Astrocyte of the cerebellum (primary cell): ENCODE results near the gene SS18L1.

ENCODE experiments used
- DNase-seq: peaks from one replicate; pipeline ENCODE4 v3.0.0-alpha.2; 2011; ENCODE audit warnings: low read depth
- H3K4me3 ChIP-seq: 2 replicates; pipeline ENCODE4 v1.5.1; 2011; ENCODE audit warnings: mild to moderate bottlenecking, low read depth, low read length, moderate library complexity
- in situ Hi-C: cut with HindIII; loops from 2 replicates; pipeline ENCODE4 v1.10.0; 2017; ENCODE audit warnings: low sequenced_read_pairs
- TF ChIP-seq, protein P1 (sequence below): IDR thresholded peaks from 2 replicates; pipeline ENCODE4 v1.5.1; 2012; ENCODE audit warnings: low read length, low read depth, moderate library complexity, mild to moderate bottlenecking; ENCODE audit errors: missing control alignments

SS18L1 gene

DNA sequence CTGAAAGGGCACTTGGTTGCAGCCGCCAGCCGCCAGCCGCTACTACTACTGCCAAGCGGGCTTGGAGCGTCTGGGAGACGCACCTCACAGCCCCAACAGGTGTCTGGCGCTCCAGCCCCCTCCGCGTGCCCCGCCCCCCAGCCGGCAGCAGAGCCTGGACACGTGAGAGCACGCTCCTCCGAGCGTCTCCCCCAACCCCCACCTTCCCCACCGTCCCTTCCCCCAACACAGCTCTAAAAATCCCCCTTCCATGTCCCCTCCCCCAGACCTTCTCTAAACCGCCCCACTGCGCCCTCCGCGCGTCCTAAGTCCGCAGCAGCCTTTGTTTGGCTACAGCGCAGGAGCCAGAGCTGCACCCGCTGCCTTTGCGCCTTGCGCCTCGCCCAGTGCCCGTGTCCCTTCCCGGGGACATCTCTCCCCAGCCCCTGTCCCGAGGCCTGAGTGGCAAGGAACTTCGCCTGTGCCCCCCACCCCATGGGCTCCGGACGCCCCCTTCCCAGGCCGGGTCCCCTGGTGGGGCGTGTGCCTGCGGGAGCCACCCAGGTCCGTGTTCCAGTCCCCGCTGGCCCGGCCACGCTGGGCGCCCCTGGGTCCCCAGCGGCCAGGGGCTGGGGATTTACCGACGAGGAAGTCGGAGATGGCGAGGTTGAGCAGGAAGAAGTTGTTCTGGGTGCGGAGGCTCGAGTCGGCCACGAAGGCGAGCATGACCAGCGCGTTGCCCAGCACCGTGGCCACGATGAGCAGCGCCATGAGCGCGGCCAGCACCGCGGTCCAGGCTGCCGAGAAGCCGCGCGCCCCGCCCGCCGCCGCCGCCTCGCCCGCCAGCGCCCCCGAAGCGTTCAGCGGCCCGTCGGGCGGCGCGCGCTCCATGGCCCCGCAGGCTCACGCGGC, 75.8 kb downstream of the SS18L1 start:
- in situ Hi-C loops, result no loop called here
- DNase-seq, result no peak

DNA sequence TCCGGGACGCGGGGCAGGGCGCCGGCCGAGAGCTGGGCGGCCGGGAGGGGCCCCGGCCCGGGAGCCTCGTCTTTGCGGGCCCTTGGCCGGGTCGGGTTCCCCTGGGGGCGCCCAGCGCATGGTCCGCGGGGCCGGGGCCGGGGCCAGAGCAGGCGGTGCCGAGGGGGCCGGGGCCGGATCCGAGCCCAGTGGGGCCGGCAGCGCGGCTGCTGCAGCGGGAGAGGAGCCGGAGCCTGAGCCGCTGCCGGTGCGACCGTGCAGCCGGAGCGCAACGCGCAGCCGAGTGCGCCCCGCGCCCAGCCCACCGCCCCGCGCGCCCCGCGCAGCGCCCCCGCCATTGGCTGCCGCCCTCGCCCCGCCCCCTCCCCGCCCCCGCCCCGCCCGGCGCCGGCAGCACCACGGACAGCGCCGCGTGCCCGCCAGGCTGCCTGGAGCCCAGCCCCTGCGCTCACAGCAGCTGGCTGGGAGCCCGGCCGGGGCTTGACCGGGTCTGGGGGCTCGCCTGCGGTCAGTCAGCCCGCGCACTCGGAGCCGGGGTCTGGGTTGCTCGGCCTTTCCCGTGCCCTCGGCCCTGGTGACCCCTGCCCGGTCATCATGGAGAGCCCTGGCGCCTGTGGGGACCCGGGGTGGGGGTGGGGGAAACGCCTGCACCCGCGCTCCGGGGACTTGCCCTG, 76.6 kb downstream of the SS18L1 start, which contains the start of gene HRH3:
Gene HRH3 (minus strand): TSS at position 287 of the 674 bp plus-strand sequence. CDS start 308 bp downstream, outside the sequence.
- DNase-seq, result no peak
- TF ChIP-seq, protein P1, sequence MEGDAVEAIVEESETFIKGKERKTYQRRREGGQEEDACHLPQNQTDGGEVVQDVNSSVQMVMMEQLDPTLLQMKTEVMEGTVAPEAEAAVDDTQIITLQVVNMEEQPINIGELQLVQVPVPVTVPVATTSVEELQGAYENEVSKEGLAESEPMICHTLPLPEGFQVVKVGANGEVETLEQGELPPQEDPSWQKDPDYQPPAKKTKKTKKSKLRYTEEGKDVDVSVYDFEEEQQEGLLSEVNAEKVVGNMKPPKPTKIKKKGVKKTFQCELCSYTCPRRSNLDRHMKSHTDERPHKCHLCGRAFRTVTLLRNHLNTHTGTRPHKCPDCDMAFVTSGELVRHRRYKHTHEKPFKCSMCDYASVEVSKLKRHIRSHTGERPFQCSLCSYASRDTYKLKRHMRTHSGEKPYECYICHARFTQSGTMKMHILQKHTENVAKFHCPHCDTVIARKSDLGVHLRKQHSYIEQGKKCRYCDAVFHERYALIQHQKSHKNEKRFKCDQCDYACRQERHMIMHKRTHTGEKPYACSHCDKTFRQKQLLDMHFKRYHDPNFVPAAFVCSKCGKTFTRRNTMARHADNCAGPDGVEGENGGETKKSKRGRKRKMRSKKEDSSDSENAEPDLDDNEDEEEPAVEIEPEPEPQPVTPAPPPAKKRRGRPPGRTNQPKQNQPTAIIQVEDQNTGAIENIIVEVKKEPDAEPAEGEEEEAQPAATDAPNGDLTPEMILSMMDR, result no peak
- in situ Hi-C loops, result no loop called here
- H3K4me3 ChIP-seq, result peak within 1 kb of the TSS; percentile 5

More for the DNA sequence above, 75.8 kb downstream of the SS18L1 start:
- no peak overlapping the region for H3K4me3 ChIP-seq
- TF ChIP-seq, protein P1, result no peak

DNA sequence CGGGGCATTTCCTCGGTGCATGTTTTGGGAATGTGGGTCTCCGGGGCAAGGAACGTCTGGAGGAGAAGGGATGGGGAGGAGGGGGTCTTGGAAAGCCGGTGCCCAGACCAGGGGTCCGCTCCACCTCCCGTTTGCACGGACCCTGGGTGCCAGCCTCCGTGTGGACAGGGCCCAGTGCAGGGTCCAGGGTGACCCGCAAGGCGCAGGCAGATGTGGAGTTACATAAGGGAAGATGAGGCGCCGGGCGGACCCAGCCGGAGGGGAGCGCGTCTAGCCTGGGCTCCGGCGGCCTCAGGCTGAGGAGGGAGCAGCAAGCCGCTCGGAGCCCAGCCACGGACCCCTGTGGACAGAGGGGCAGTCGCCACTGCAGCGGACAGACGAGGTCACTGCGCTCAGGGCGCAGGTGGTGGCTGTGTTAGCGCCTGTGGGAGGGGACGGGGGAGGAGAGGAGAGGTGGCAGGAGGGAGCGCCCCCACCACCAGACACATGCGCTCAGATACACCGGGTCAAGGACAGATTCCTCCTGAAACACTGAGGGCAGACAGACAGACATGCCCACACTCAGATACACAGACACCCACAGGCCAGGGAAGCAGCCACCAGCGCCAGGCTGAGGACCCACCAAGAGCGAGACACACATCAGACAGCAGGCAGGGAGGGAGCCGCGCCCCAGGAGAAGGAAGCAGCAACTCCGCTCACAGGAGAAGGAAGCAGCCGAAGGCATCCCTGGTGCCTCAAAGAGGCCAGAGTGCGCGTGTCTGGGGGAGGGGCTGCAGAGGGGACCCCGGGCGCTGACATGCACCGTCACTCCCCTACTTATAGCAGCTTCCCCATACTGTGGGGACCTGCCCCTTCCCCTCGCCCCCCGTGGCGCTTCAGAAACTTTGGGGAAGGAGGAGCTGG, 77.3 kb downstream of the SS18L1 start:
- no peak for DNase-seq
- H3K4me3 ChIP-seq, result no peak overlapping the region
- in situ Hi-C loops, result no loop called here
- TF ChIP-seq, protein P1, result no peak

DNA sequence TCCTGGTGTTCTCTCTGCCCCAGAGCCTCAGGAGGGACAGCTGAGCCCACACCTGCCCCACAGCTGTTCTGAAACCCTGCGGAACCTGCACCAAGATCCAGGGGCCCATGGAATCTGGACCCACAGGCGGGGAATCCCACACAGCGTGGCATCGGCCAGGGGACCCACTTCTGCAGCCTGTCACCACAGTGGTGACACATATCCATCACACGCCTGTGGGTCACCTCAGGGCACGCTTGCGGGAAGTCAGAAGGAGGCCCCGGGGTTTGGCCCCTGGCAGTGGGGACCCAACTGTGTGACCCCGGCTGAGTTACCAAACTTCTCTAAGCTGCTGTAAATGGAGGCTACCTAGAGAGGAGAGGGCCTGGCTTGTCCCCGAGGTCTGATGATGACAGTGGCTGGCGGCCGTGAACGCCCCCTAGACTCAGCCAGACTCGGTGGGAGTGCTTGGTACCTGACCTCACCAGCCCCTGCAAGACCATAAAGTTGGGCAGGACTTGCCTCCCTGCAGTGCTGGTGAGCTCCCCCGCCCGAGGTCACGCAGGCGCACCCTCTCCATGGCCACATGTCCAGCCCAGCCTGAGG, 78.8 kb downstream of the SS18L1 start:
- DNase-seq, result no peak
- in situ Hi-C loops, result no loop called here
- TF ChIP-seq, protein P1, result no peak
- H3K4me3 ChIP-seq, result no peak overlapping the region

DNA sequence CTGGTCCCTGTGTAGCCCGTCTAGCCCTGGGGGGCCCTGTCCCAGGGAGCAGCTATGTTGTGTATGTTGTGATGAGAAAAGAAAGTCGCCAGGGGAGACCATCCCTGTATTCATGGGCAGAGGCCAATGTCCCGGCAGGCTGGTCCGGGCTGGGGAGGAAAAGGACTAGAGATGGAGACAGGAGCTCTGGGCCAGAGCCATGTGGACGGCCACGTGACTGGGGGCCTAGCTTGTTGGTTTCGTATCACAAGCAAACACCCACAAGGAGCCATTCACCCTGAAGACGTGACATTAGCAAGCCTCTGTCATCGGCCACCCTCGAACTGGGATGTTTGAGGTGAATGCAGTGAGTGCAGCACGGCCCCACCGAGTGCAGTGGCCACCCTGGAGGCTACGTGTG, 79.4 kb downstream of the SS18L1 start:
- no peak for DNase-seq
- TF ChIP-seq, protein P1, result no peak
- no peak overlapping the region for H3K4me3 ChIP-seq
- in situ Hi-C loops, result no loop called here

DNA sequence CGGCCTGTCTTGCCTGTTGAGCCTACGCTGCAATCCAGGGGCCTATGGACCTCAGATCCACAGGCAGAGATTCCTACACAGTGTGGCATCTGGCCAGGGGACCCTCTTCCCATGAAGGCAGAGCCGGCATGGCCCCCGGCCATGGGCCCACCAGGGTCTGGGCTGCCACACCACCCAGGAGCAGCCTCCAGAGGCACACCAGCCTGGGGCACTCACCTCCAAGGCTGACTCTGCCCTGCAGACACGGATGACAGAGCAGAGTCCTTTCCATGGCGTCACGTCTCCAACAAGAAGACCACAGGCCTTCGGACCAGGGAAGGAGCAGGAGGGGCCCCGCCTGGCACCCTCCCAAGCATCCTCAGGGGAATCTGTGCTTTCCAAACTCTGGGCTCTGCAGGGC, 80.0 kb downstream of the SS18L1 start:
- DNase-seq, result no peak
- in situ Hi-C loops, result no loop called here
- TF ChIP-seq, protein P1, result no peak
- H3K4me3 ChIP-seq, result no peak overlapping the region
